ENCODE data around the gene TAF15. TPM values are rescaled to one million over a fixed set of nuclear protein-coding genes. Genes with fewer than 3 reads are reported as not detected.

TAF15 gene
- total and polyA plus RNA-seq, 10 of the 15 experiments (the other 5 are each of a cell fraction or from before 2014, with no cell fraction given) = 9.5 to 259 (median 40.4) TPM

- no peak for TF ChIP-seq POLR2AphosphoS2 (IDR thresholded peaks at IDR 0.05; ENCODE audit: low read depth, low read length)
Measured at GRCh38 chr17:35773679-35774425, 35.4 kb upstream of the TAF15 start (continued).

GRCh38 chr17:35774499-35774898 lies 34.8 kb upstream of the TAF15 start:
- DNase-seq (ENCODE audit: low read depth, low spot score) (no peak), ATAC-seq (no peak), FAIRE-seq (no peak)
- ChIA-PET SMC1A (ENCODE audit: uncharacterized antibody, unreplicated experiment) (interaction anchor here (1.2 kb wide), 1 partner anchor 34 kb away, joined by 3 read pairs; the partner anchor contains the start of gene TAF15), RAD21 (ENCODE audit: unreplicated experiment) (no interaction called here), POLR2A (no interaction called here), CTCF (interaction anchor here (1.5 kb wide), 1 partner anchor 31 kb away, joined by 3 read pairs; no protein-coding TSS in a partner anchor)
- no peak for TF ChIP-seq HDAC2 (IDR thresholded peaks at IDR 0.05)
- TF ChIP-seq CREB1 (IDR thresholded peaks at IDR 0.05; ENCODE audit: low read depth) = no peak
- no peak for TF ChIP-seq SIN3A (IDR thresholded peaks at IDR 0.05; ENCODE audit: low read depth, low read length)
- no peak for TF ChIP-seq ETV6 (conservative IDR thresholded peaks at IDR 0.05 in 1 of 2, IDR thresholded peaks at IDR 0.05 in 1 of 2; ENCODE audit: borderline replicate concordance in 1 of 2, low read depth in 1 of 2)
- TF ChIP-seq BCL11A (IDR thresholded peaks at IDR 0.05; ENCODE audit: low read depth, low read length) = no peak
- TF ChIP-seq, protein P1, sequence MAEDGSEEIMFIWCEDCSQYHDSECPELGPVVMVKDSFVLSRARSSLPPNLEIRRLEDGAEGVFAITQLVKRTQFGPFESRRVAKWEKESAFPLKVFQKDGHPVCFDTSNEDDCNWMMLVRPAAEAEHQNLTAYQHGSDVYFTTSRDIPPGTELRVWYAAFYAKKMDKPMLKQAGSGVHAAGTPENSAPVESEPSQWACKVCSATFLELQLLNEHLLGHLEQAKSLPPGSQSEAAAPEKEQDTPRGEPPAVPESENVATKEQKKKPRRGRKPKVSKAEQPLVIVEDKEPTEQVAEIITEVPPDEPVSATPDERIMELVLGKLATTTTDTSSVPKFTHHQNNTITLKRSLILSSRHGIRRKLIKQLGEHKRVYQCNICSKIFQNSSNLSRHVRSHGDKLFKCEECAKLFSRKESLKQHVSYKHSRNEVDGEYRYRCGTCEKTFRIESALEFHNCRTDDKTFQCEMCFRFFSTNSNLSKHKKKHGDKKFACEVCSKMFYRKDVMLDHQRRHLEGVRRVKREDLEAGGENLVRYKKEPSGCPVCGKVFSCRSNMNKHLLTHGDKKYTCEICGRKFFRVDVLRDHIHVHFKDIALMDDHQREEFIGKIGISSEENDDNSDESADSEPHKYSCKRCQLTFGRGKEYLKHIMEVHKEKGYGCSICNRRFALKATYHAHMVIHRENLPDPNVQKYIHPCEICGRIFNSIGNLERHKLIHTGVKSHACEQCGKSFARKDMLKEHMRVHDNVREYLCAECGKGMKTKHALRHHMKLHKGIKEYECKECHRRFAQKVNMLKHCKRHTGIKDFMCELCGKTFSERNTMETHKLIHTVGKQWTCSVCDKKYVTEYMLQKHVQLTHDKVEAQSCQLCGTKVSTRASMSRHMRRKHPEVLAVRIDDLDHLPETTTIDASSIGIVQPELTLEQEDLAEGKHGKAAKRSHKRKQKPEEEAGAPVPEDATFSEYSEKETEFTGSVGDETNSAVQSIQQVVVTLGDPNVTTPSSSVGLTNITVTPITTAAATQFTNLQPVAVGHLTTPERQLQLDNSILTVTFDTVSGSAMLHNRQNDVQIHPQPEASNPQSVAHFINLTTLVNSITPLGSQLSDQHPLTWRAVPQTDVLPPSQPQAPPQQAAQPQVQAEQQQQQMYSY (CRISPR knock-in tag; IDR thresholded peaks at IDR 0.05) = no peak
- no peak for TF ChIP-seq SMAD5 (IDR thresholded peaks at IDR 0.05; ENCODE audit: low read depth)
- TF ChIP-seq BHLHE40 (IDR thresholded peaks at IDR 0.05; ENCODE audit: borderline replicate concordance in 1 of 2, low read depth in 2 of 2, low read length in 1 of 2) = no peak
- TF ChIP-seq KDM1A (IDR thresholded peaks at IDR 0.05; ENCODE audit: borderline replicate concordance) = no peak
- TF ChIP-seq SUZ12 (IDR thresholded peaks at IDR 0.05; ENCODE audit: unreplicated experiment) = no peak
- TF ChIP-seq SMARCA5 (IDR thresholded peaks at IDR 0.05) = no peak
- TF ChIP-seq EED (IDR thresholded peaks at IDR 0.05; ENCODE audit: low read depth) = no peak
- TF ChIP-seq, protein P2, sequence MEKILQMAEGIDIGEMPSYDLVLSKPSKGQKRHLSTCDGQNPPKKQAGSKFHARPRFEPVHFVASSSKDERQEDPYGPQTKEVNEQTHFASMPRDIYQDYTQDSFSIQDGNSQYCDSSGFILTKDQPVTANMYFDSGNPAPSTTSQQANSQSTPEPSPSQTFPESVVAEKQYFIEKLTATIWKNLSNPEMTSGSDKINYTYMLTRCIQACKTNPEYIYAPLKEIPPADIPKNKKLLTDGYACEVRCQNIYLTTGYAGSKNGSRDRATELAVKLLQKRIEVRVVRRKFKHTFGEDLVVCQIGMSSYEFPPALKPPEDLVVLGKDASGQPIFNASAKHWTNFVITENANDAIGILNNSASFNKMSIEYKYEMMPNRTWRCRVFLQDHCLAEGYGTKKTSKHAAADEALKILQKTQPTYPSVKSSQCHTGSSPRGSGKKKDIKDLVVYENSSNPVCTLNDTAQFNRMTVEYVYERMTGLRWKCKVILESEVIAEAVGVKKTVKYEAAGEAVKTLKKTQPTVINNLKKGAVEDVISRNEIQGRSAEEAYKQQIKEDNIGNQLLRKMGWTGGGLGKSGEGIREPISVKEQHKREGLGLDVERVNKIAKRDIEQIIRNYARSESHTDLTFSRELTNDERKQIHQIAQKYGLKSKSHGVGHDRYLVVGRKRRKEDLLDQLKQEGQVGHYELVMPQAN (conservative IDR thresholded peaks at IDR 0.05) = no peak
- TF ChIP-seq CBFB (IDR thresholded peaks at IDR 0.05; ENCODE audit: low read depth) = no peak
- Histone ChIP-seq H3K79me2 (ENCODE audit: control insufficient read depth, insufficient read depth, low read length) (no peaks in the 10 kb centered on the region), H2AFZ (ENCODE audit: control insufficient read depth, low read depth, low read length) (no peak overlapping the region), H3K27me3 (replicated peaks in 1 of 2; ENCODE audit: control insufficient read depth in 2 of 2, insufficient read depth in 2 of 2, low read length in 1 of 2) (peaks cover 3 to 5% of the 10 kb centered on the region in 2 experiments), H4K20me1 (ENCODE audit: control insufficient read depth, insufficient read depth) (no peaks in the 10 kb centered on the region), H3K9me3 (replicated peaks; ENCODE audit: control insufficient read depth, insufficient read depth, low read length) (no peaks in the 10 kb centered on the region), H3K4me3 (no peak overlapping the region), H3K4me2 (ENCODE audit: control insufficient read depth, insufficient read depth) (no peak overlapping the region), H3K36me3 (ENCODE audit: control insufficient read depth in 2 of 2, insufficient read depth in 2 of 2, low read length in 1 of 2) (no peaks in the 10 kb centered on the region), H3K4me1 (ENCODE audit: control insufficient read depth, insufficient read depth, low read length) (no peaks in the 10 kb centered on the region), H3K9ac (ENCODE audit: control insufficient read depth, insufficient read depth, low read length) (no peak overlapping the region), H3K27ac (ENCODE audit: control insufficient read depth, insufficient read depth) (no peak overlapping the region)
- 19% methylated on average over 5 of the region's 5 CpGs for WGBS (ENCODE audit: insufficient coverage, insufficient replicate concordance, low lambda C conversion rate, missing lambda C conversion rate)
- no TSS peak for BruUV-seq (replicated peaks)
- intact Hi-C loops (cut with micrococcal nuclease; ENCODE audit: unreplicated experiment) = no loop called here
- in situ Hi-C loops (cut with MboI) = no loop called here

Data from GM12878 (cell line).